SK-N-MC (cell line): ENCODE data around the gene KIF21B.

Experiments
- EZH2 ChIP-seq: fragments of 200-600 bp; sonication (generic); IDR thresholded peaks from one replicate; pipeline ENCODE4 v1.6.1; 2017; ENCODE audit warnings: antibody characterized with exemption
- POLR2AphosphoS5 ChIP-seq: IDR thresholded peaks from 2 replicates; pipeline ENCODE4 v1.6.1; 2012; ENCODE audit warnings: mild to moderate bottlenecking, low read depth, low read length, borderline replicate concordance

DNA sequence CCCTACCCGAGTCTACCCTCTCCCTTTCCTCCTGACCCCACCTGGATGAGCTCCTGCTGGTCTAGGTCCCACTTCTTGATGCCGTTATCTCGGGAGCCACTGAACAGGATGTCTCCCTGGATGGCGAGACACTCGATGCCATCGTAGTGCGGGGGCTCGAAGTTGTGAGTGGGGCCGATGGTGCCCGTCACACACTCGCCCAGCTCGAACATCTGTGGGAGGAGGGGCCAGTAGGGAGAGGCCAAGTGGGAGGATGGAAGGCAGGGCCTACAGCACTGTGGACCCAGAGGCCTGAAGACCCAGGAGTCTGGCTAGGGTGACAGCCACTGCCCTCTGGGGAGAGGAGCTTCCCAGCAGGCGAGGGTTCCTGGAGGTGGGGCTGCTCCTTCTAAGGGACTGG is 48.1 kb downstream of the KIF21B start:
- TF ChIP-seq POLR2AphosphoS5 (no peak), EZH2 (no peak)
